Measurements from ENCODE around the gene OR1F1. TPM values are rescaled to one million over a fixed set of nuclear protein-coding genes. Genes with fewer than 3 reads are reported as not detected.
"Not testable (repeated sequence)": the region's sequence is repeated elsewhere in the genome, so short reads cannot be mapped to it uniquely, and the experiment has no call there.

OR1F1 gene
- total RNA-seq, 2 donors from 2014 or later: 0.37 TPM; not detected in 1

DNA sequence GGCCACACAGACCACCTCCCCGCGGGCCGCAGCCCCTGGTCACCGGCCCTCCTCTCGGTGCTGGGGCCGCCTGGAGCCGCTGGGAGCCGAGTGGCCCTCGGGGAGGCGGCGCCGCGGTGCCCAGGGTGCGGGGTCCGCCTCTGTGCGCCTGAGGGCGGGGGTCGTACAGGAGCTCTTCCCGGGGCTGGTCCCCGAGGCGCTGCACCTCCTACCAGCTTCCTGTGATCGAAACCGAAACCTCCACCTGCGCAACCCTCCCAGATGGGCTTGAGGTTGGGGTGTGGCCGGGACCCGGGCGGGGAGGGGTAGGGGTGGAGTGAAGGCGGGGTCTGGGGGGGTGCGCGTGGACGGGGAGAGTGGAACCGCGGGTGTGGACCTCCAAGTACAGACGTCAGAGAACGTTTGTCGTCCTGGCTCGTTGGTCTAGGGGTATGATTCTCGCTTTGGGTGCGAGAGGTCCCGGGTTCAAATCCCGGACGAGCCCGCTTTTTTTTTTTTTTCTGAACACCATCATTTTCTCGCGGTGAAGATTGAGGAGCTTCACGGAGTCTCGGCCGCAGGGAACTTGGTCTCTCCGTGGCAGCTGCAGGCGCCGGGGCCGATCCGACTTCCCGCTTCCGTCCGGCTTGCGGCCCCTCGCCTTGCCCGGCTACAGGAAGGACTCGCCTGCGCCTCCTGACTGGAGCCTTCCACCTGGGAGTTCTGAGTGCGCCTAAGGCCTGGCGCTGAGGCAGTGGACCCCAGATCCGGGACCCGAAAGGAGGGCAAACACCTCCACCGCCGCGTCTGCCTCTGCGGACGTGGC, 29.3 kb upstream of the OR1F1 start:
- H3K4me3 Mint-ChIP-seq: peak overlapping the region; percentile 93
- peaks cover 3% of the 10 kb centered on the region for H3K9me3 Mint-ChIP-seq
- peaks cover 9% of the 10 kb centered on the region for H3K4me1 Mint-ChIP-seq
- ATAC-seq (replicated peaks): peak; percentile 75
- H3K27ac Mint-ChIP-seq: peak overlapping the region; percentile 94
- H3K36me3 Mint-ChIP-seq (ENCODE audit: low read depth): peaks cover 12% of the 10 kb centered on the region
- no peaks in the 10 kb centered on the region for H3K27me3 Mint-ChIP-seq

DNA sequence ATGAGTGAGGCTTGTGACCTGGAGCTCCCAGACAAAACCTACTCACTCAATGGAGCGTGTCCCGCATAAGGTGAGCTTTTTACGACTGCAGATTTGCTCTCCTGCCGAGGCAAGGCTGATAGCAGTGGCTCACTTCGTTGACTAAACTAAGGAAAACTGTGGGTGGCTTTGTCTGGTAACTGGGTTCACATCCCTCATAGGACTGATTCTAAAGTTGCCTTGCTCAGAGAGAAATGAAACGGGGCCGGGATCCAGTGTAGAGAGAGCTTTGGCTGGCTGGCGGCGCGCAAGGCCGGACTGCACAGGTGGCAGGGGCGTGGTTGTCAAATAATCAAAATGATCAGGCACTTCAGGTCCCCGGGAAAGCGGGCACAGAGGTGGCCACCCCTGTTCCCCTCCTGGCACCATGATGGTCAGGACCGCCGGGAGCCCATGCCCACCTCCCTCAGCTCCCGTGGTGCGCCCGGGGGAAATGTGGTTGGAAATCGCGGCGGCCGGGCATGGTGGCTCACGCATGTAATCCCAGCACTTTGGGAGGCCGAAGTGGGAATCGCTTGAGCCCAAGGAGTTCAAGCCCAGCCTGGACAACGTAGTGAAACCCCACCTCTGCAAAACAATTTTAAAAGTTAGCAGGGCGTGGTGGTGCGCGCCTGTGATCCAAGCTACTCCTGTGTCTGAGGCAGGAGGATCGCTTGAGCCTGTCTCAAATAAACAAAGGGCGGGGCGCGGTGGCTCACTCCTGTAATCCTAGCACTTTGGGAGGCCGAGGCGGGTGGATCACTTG, 26.6 kb upstream of the OR1F1 start:
- no peak for ATAC-seq (replicated peaks)
- Mint-ChIP-seq H3K36me3 (ENCODE audit: low read depth) (peaks cover 12% of the 10 kb centered on the region), H3K27ac (no peak overlapping the region), H3K27me3 (no peaks in the 10 kb centered on the region), H3K4me3 (no peak overlapping the region), H3K9me3 (peaks cover 3% of the 10 kb centered on the region), H3K4me1 (peaks cover 14% of the 10 kb centered on the region)

DNA sequence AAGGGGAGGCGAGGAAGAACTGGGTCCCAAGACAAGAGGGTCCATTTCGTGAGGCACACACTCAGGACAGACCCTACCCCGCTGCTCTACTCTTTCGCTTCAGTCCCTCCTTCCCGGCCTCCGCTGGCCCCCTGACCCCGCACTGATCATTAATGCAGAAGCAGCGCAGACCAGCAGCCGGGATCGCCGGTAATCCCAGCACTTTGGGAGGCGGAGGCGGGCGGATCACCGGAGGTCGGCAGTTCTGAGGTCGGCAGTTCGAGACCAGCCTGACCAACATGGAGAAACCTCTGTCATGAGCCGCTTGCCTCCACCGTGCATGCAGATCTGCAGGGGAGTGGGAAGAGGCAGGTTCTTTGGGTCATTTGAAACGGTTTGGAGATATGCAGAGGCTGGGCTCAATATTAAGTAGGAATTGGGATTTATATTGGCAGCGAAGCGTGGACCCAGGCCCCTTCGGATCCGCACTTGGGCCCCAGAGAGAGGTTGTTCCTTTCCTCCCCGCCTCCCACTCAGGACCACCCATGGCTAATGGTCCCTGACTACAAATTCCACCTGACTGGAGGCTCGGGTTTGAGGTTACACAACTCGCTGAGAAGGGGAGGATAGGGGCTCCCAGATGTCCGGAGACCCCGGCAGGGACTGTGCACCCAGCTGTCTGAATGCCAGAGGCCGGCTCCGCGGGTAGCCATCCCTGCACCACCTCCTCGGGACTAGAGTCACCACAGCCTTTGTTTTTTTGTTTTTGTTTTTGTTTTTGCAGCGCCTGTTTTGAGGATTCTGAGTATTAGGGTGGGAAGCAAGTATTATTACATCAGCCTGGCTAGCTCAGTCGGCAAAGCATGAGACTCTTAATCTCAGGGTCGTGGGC, 23.6 kb upstream of the OR1F1 start:
- Mint-ChIP-seq H3K4me1 (peaks cover 5% of the 10 kb centered on the region), H3K27me3 (no peaks in the 10 kb centered on the region), H3K36me3 (ENCODE audit: low read depth) (peaks cover 2% of the 10 kb centered on the region), H3K9me3 (no peaks in the 10 kb centered on the region), H3K27ac (no peak overlapping the region), H3K4me3 (no peak overlapping the region)
- no peak for ATAC-seq (replicated peaks)

DNA sequence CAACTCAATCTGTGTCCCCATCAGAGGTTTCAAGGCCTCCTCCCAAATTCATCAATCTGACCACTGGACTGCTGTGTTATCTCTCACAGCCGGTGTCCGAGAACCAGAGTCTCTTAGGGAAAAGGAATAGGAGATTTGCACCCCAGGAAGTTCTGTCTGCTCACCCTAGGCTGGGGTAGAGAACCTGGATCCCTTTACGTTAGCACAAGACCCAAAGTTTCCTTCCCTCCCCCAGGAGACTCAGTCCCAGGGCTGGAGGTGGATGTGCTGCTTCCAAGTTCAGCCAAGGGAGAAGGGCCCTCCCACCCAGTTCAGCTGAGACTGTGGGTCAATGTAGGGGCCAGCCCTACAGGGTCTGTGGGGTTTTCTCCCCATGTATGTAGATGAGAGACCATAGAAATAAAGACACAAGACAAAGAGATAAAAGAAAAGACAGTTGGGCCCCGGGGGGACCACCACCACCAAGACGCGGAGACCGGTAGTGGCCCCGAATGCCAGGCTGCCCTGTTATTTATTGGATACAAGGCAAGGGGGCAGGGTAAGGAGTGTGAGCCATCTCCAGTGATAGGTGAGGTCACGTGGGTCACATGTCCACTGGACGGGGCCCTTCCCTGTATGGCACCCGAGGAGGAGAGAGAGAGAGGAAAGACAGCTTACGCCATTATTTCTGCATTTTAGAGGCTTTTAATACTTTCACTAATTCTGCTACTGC, 22.7 kb upstream of the OR1F1 start:
- Mint-ChIP-seq H3K4me3 (peak overlapping the region; percentile 81), H3K27me3 (no peaks in the 10 kb centered on the region), H3K27ac (peak overlapping the region; percentile 88), H3K9me3 (no peaks in the 10 kb centered on the region), H3K4me1 (peaks cover 5% of the 10 kb centered on the region), H3K36me3 (ENCODE audit: low read depth) (no peaks in the 10 kb centered on the region)
- ATAC-seq (replicated peaks): peak; percentile 66

DNA sequence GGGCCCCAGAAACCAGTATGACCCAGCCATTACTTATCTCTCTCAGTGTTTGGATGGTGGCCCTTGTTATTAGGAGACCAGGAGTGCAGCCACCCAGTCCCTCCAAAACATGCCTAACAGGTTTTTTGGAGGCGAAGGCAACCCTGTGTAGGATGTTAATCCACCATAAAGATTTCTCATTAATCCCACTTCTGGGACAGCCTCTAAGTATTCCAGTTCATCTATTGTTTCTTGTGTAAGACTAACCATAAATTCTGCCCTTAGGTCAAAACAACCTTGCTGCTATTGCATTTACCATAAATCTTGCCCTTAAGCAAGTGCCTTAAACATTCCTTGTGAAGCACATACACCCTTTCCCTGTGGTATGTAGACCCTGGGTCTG, 21.5 kb upstream of the OR1F1 start:
- no peak overlapping the region for H3K27ac Mint-ChIP-seq
- ATAC-seq (replicated peaks): no peak
- no peaks in the 10 kb centered on the region for H3K27me3 Mint-ChIP-seq
- H3K9me3 Mint-ChIP-seq: no peaks in the 10 kb centered on the region
- peaks cover 4% of the 10 kb centered on the region for H3K36me3 Mint-ChIP-seq (ENCODE audit: low read depth)
- H3K4me1 Mint-ChIP-seq: peaks cover 11% of the 10 kb centered on the region
- no peak overlapping the region for H3K4me3 Mint-ChIP-seq

DNA sequence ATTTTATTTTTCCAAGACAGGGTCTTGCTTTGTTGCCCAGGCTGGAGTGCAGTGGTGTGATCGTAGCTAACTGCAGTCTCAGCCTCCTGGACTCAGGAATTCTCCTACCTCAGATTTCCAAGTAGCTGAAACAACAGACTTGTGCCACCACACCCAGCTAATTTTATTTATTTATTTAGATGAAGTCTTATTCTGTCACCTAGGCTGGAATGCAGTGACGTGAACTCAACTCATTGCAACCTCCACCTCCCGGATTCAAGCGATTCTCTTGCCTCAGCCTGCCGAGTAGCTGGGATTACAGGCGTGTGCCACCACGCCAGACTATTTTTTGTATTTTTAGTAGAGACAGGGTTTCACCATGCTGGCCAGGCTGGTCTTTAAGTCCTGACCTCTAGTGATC, 19.3 kb upstream of the OR1F1 start:
- not testable (repeated sequence) for ATAC-seq (replicated peaks); H3K27me3 Mint-ChIP-seq; H3K9me3 Mint-ChIP-seq; H3K4me3 Mint-ChIP-seq; H3K27ac Mint-ChIP-seq; H3K36me3 Mint-ChIP-seq (ENCODE audit: low read depth)
- H3K4me1 Mint-ChIP-seq: peaks cover 23% of the 10 kb centered on the region

DNA sequence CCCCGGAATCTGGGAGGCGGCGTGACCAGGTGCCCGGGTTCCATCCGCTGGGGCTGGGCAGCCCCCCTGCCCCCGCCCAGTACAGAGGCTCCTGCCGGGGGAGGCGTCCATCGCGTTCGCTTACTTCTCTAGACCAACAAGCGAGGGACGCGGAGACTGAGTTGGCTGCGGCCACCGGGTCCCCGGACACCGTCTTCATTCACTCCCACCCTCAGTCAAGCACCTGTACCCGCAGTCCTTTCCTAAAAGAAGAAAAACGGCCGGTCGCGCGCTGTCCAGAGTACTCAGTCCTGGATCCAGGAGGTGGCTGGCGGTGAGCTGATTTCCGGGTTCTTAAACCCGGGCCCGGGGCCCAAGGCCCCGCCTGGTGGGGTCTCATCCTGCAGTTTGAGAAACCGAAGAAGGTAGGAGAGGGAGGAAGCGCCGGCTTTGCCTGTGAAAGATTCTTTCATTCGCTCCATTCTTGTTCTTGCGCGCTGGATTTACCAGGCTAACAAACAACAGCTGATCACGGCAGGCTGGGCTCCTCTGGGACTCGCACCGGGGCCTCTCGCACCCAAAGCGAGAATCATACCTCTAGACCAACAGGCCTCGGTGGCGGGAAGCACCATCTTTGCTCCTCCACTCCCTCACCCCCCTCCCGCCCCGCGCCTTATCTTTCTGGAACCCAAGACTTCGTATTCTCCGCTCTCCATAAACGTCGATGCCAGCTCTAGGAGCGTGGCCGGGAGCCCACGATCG, 17.4 kb upstream of the OR1F1 start:
- Mint-ChIP-seq H3K27ac (peak overlapping the region; percentile 92), H3K27me3 (peaks cover 11% of the 10 kb centered on the region), H3K36me3 (ENCODE audit: low read depth) (peaks cover 14% of the 10 kb centered on the region), H3K4me1 (peaks cover 24% of the 10 kb centered on the region), H3K9me3 (no peaks in the 10 kb centered on the region), H3K4me3 (peak overlapping the region; percentile 89)
- ATAC-seq (replicated peaks): peak; percentile 18

DNA sequence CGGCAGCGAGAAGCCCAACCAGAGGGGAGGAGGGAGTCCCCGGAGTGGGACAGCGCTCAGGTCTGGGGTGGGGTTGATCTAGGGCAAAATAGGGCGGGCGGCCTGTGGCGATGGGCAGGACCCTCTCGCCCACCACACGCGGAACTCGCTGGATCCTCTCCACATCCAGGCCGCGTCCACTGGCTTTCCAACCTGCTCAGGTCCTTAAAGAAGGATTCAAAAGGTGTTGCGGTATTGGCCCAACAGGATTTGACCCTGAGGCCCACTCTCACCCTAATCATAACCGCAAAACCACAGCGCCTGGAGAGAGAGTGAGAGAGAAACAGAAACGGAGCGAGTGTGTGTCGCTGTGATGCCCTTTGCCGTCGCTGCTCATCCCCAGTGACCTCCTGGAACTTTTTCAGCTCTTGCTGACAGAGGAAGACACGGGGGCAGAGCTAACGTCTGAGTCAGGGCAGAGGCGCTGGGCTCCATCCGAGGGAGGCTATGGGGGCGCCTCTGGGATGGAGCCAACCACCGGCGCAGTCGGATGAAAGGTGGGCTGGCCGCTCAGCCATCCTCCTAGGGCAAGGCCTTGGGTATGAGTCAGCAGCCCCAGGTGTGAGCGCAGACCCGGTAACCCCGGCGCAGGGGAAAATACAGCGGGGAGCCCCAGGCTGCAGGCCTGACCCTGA, 16.7 kb upstream of the OR1F1 start:
- Mint-ChIP-seq H3K36me3 (ENCODE audit: low read depth) (peaks cover 14% of the 10 kb centered on the region), H3K27me3 (peaks cover 17% of the 10 kb centered on the region), H3K9me3 (no peaks in the 10 kb centered on the region), H3K27ac (peak overlapping the region; percentile 92), H3K4me3 (peak overlapping the region; percentile 89), H3K4me1 (peaks cover 24% of the 10 kb centered on the region)
- ATAC-seq (replicated peaks): peak; percentile 78

DNA sequence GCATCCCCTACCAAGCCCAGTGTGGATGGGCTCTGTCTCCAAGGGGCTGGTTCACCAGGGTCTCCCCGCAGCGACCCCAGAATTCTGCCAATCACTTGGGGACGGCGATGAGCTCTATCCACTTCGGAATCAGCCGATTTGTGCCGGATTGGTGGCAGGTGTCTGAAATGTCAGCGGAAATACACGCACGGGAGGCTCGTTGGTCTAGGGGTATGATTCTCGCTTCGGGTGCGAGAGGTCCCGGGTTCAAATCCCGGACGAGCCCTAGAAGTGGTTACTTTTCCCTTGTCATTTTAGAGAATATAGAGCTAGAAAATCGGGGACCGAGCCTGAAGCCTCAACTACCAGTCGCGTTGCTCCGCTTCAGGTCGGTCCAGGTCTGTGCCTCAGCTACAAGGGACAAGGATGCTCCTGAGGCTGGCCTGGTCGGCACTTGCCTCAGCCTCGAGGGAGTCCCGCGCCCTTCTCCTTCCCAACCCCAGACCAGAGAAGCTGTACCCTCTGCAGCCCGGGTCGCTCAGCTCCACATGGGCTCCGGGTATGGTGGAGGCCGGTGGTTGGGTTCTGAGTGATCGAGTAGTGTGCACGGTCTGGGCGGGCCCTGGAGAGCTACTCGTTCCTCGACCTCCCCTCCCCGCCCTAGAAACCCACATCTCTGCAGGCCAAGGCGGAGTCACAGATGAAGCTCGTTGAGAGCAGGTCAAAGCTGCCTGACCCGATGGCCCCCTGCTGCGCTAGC, 16.0 kb upstream of the OR1F1 start:
- Mint-ChIP-seq H3K9me3 (no peaks in the 10 kb centered on the region), H3K27ac (peak overlapping the region; percentile 92), H3K4me1 (peaks cover 24% of the 10 kb centered on the region), H3K27me3 (peaks cover 20% of the 10 kb centered on the region), H3K36me3 (ENCODE audit: low read depth) (peaks cover 14% of the 10 kb centered on the region), H3K4me3 (peak overlapping the region; percentile 89)
- peak; percentile 33 for ATAC-seq (replicated peaks)

DNA sequence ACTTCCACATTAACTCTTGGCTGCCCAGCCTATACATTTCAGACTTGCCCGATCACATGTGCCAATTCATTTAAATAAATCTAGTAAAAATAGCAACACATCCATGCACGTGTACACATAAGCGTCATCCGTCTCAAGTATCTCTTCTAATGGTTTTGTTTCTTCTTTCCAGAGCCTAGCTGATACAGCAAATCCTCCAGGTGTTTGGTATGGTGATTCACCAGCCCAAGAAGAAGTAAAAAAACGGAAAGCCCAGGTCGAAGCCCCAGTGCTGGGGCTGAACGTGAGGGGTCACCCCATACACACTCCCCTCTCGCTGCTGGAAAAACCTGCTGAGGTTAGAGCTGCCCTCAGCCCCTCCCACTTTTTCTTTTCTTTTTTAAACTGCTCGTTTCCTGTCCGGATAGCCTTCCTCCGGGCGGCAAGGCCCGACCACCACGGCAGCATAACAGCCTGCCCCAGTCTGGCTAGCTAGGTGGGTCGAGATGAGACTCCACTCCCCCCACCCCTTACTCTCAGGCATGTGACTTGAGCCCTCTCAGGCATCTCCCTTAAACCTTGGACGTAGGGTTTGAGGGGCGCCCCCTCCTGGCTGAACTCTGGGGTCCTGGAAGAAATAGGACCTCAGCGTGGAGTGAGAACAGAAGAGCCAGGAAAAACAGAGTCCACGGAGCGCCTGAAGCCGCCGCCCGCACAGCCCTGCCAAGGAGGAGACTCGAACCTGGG, 13.9 kb upstream of the OR1F1 start:
- peak; percentile 20 for ATAC-seq (replicated peaks)
- H3K27ac Mint-ChIP-seq: peak overlapping the region; percentile 74

DNA sequence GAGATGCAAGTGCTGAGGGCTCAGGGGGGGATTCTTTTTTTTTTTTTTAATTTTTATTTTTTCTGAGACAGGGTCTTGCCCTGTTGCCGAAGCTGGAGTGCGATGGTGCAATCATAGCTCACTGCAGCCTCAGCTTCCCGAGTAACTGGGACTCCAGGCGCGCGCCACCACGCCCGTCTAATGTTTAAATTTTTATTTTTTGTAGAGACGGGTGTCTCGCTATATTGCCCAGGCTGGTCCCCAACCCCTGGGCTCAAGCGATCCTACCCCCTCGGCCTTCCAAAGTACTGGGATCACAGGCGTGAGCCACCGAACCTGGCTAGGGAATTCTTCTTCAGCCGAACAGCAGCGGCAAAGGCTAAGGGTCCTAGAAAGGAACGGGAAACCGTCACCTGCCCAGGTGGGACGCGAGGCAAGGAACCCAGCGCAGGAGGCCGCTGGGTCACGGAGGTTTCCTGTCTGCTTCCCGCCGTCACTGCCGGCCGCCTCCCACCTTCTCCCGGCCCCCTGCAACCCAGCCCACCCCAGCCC, 13.3 kb upstream of the OR1F1 start:
- Mint-ChIP-seq H3K9me3 (no peaks in the 10 kb centered on the region), H3K27ac (no peak overlapping the region)

More for the DNA sequence above, 13.9 kb upstream of the OR1F1 start:
- Mint-ChIP-seq H3K4me3 (peak overlapping the region; percentile 73), H3K36me3 (ENCODE audit: low read depth) (peaks cover 14% of the 10 kb centered on the region), H3K9me3 (no peaks in the 10 kb centered on the region), H3K27me3 (peaks cover 29% of the 10 kb centered on the region), H3K4me1 (peaks cover 24% of the 10 kb centered on the region)

More for the DNA sequence above, 13.3 kb upstream of the OR1F1 start:
- Mint-ChIP-seq H3K27me3 (peaks cover 34% of the 10 kb centered on the region), H3K4me3 (peak overlapping the region; percentile 73), H3K36me3 (ENCODE audit: low read depth) (peaks cover 14% of the 10 kb centered on the region), H3K4me1 (peaks cover 24% of the 10 kb centered on the region)
- no peak for ATAC-seq (replicated peaks)

Measured in activated T-helper 17 cell treated with anti-CD3 and anti-CD28 coated beads, Interleukin-2, amount 50 U/mL, for 72 hours (primary cell).